Measurements from ENCODE around the gene LRRC3C.

The LRRC3C gene

DNA sequence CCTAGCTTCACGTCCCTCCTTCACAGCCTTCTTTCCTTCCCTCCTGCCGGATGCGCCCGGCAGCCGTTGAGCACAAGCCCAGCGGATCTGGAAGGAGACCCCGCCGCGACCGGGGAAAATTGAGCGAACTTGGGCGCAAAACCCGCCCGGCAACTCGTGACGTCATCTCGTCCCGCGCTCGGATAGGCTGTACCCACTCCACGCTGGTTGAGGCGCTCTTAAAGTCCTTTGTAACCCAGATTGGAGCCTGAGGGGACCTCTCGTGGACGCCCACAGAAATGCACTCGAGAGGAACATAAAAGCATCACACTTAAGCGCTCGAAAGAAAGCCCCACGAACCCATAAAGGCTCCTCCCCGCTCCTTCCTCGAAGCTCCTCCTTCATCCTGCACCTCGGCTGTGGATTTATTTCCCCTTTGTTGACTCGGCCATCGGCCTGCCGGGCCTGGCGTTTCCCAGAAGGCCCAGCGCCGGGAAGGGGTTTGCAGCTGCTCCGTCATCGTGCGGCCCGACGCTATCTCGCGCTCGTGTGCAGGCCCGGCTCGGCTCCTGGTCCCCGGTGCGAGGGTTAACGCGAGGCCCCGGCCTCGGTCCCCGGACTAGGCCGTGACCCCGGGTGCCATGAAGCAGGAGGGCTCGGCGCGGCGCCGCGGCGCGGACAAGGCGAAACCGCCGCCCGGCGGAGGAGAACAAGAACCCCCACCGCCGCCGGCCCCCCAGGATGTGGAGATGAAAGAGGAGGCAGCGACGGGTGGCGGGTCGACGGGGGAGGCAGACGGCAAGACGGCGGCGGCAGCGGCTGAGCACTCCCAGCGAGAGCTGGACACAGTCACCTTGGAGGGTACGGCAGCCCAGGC, 53.0 kb downstream of the LRRC3C start, which contains the start of gene PSMD3 (continued):
- TF ChIP-seq ZNF580 (tag by site-specific recombination; IDR thresholded peaks at IDR 0.05) = peak; percentile 88
- peak; percentile 100 for TF ChIP-seq ZNF660 (tag by site-specific recombination; IDR thresholded peaks at IDR 0.05)
- peak; percentile 92 for TF ChIP-seq GLIS2 (tag by site-specific recombination; IDR thresholded peaks at IDR 0.05)
- TF ChIP-seq ZNF132 (tag by site-specific recombination; IDR thresholded peaks at IDR 0.05; ENCODE audit: borderline replicate concordance) = no peak
- TF ChIP-seq ZNF530 (tag by site-specific recombination; IDR thresholded peaks at IDR 0.05; ENCODE audit: low read depth) = no peak
- TF ChIP-seq OVOL3 (tag by site-specific recombination; IDR thresholded peaks at IDR 0.05) = no peak
- TF ChIP-seq ZNF433 (tag by site-specific recombination; IDR thresholded peaks at IDR 0.05; ENCODE audit: low read depth) = no peak
- TF ChIP-seq ZNF169 (tag by site-specific recombination; IDR thresholded peaks at IDR 0.05) = no peak
- TF ChIP-seq ZNF610 (tag by site-specific recombination; IDR thresholded peaks at IDR 0.05; ENCODE audit: borderline replicate concordance) = peak; percentile 77; the same call in 1 of the 2 replicates
- 0 out of 2 replicates have a peak, but pooled peaks have one; percentile 30 for TF ChIP-seq HOXD13 (CRISPR knock-in tag; IDR thresholded peaks at IDR 0.05; ENCODE audit: borderline replicate concordance)
- no peak for TF ChIP-seq ZNF747 (tag by site-specific recombination; IDR thresholded peaks at IDR 0.05)
- peak; percentile 81 for TF ChIP-seq REPIN1 (tag by site-specific recombination; IDR thresholded peaks at IDR 0.05; ENCODE audit: low read depth)
- peak; percentile 96 for TF ChIP-seq ZNF324 (tag by site-specific recombination; IDR thresholded peaks at IDR 0.05)
- no peak for TF ChIP-seq KLF1 (tag by site-specific recombination; IDR thresholded peaks at IDR 0.05)
- no peak for TF ChIP-seq RBAK (tag by site-specific recombination; IDR thresholded peaks at IDR 0.05)
- peak; percentile 91 for TF ChIP-seq SP7 (tag by site-specific recombination; IDR thresholded peaks at IDR 0.05)
- no peak for TF ChIP-seq ZNF560 (tag by site-specific recombination; IDR thresholded peaks at IDR 0.05; ENCODE audit: borderline replicate concordance)
- no peak for TF ChIP-seq BCL11B (tag by site-specific recombination; IDR thresholded peaks at IDR 0.05; ENCODE audit: low read depth)
- TF ChIP-seq KLF9 (tag by site-specific recombination; IDR thresholded peaks at IDR 0.05; ENCODE audit: low read depth) = peak; percentile 59; the same call in 1 of the 2 replicates
- TF ChIP-seq KLF10 (tag by site-specific recombination; IDR thresholded peaks at IDR 0.05) = peak; percentile 73
- TF ChIP-seq, protein P1, sequence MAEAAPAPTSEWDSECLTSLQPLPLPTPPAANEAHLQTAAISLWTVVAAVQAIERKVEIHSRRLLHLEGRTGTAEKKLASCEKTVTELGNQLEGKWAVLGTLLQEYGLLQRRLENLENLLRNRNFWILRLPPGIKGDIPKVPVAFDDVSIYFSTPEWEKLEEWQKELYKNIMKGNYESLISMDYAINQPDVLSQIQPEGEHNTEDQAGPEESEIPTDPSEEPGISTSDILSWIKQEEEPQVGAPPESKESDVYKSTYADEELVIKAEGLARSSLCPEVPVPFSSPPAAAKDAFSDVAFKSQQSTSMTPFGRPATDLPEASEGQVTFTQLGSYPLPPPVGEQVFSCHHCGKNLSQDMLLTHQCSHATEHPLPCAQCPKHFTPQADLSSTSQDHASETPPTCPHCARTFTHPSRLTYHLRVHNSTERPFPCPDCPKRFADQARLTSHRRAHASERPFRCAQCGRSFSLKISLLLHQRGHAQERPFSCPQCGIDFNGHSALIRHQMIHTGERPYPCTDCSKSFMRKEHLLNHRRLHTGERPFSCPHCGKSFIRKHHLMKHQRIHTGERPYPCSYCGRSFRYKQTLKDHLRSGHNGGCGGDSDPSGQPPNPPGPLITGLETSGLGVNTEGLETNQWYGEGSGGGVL (tag by site-specific recombination; IDR thresholded peaks at IDR 0.05) = no peak; the same call in none of the 2 replicates
- TF ChIP-seq YY1 (tag by site-specific recombination; IDR thresholded peaks at IDR 0.05) = peak; percentile 90
- TF ChIP-seq ZNF155 (tag by site-specific recombination; IDR thresholded peaks at IDR 0.05) = no peak
- TF ChIP-seq ZNF629 (tag by site-specific recombination; IDR thresholded peaks at IDR 0.05) = peak; percentile 97
- peak; percentile 100 for TF ChIP-seq ZBTB17 (tag by site-specific recombination; IDR thresholded peaks at IDR 0.05)
- no peak; the same call in 1 of the 2 replicates for TF ChIP-seq ZNF596 (tag by site-specific recombination; IDR thresholded peaks at IDR 0.05)
- TF ChIP-seq ZNF121 (tag by site-specific recombination; IDR thresholded peaks at IDR 0.05) = peak; percentile 80
- peak; percentile 89 for TF ChIP-seq KLF8 (tag by site-specific recombination; IDR thresholded peaks at IDR 0.05)
- TF ChIP-seq, protein P2, sequence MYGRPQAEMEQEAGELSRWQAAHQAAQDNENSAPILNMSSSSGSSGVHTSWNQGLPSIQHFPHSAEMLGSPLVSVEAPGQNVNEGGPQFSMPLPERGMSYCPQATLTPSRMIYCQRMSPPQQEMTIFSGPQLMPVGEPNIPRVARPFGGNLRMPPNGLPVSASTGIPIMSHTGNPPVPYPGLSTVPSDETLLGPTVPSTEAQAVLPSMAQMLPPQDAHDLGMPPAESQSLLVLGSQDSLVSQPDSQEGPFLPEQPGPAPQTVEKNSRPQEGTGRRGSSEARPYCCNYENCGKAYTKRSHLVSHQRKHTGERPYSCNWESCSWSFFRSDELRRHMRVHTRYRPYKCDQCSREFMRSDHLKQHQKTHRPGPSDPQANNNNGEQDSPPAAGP (tag by site-specific recombination; IDR thresholded peaks at IDR 0.05) = peak; percentile 81
- TF ChIP-seq ZNF692 (tag by site-specific recombination; IDR thresholded peaks at IDR 0.05) = peak; percentile 87
- peak; percentile 93 for TF ChIP-seq ZNF561 (tag by site-specific recombination; IDR thresholded peaks at IDR 0.05; ENCODE audit: borderline replicate concordance)
- TF ChIP-seq ZNF529 (tag by site-specific recombination; IDR thresholded peaks at IDR 0.05; ENCODE audit: insufficient replicate concordance) = no peak
- TF ChIP-seq ZNF777 (tag by site-specific recombination; IDR thresholded peaks at IDR 0.05; ENCODE audit: borderline replicate concordance) = peak; percentile 97
- TF ChIP-seq, protein P3, sequence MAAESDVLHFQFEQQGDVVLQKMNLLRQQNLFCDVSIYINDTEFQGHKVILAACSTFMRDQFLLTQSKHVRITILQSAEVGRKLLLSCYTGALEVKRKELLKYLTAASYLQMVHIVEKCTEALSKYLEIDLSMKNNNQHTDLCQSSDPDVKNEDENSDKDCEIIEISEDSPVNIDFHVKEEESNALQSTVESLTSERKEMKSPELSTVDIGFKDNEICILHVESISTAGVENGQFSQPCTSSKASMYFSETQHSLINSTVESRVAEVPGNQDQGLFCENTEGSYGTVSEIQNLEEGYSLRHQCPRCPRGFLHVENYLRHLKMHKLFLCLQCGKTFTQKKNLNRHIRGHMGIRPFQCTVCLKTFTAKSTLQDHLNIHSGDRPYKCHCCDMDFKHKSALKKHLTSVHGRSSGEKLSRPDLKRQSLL (tag by site-specific recombination; IDR thresholded peaks at IDR 0.05) = peak; percentile 71
- TF ChIP-seq HOXA7 (CRISPR knock-in tag; IDR thresholded peaks at IDR 0.05; ENCODE audit: borderline replicate concordance) = no peak
